Activated CD4-positive, alpha-beta T cell treated with anti-CD3 and anti-CD28 coated beads, Interleukin-2, amount 50 U/mL, for 48 hours (primary cell): ENCODE data around the gene AVPI1.
"Not testable (repeated sequence)": the region's sequence is repeated elsewhere in the genome, so short reads cannot be mapped to it uniquely, and the experiment has no call there.

Experiments
- DNase-seq, 2 experiments: peaks; one replicate each; pipeline ENCODE4 v3.0.0-alpha.2; 2020

The AVPI1 gene

DNA sequence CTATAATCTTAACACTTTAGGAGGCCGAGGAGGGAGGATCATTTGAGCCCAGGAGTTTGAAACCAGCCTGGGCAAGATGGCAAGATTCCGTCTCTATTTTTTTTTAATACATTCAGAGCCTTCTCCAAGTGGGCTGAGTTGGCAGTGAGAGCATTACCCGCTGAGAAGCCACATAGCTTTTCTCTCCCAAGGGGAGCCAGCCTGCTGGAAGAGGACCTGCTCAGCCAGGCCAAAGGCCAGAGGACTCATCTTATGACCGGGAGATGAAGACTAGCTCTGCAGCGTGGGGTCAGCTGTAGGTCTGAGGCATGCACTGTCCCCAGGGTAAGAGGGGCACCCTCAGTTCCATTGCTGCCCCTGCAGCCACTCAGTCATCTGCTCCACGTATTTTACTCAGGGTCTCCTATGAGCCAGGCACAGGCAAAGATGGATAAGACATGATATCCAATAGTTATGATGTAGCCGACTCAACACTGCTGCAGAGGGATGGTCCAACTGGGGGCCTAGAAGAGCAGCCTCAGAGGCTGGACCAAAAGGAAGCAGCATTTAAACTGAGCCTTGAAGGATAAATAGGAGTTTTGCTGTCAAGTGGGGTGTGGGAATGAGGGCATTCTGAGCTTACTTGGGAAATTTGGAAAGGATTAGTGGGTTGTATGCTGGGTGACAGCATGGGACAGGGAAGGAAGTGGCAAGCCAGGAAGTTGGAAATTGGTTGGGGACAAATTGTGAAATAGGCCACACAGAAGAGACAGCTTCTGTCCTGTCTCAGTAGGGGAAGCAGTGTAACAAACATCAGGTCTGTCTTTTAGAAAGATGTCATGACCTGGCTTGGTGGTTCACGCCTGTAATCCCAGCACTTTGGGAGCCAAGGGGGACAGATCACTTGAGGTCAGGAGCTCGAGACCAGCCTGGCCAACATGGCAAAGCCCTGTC lies 24.9 kb upstream of the AVPI1 start:
- DNase-seq = no peak

DNA sequence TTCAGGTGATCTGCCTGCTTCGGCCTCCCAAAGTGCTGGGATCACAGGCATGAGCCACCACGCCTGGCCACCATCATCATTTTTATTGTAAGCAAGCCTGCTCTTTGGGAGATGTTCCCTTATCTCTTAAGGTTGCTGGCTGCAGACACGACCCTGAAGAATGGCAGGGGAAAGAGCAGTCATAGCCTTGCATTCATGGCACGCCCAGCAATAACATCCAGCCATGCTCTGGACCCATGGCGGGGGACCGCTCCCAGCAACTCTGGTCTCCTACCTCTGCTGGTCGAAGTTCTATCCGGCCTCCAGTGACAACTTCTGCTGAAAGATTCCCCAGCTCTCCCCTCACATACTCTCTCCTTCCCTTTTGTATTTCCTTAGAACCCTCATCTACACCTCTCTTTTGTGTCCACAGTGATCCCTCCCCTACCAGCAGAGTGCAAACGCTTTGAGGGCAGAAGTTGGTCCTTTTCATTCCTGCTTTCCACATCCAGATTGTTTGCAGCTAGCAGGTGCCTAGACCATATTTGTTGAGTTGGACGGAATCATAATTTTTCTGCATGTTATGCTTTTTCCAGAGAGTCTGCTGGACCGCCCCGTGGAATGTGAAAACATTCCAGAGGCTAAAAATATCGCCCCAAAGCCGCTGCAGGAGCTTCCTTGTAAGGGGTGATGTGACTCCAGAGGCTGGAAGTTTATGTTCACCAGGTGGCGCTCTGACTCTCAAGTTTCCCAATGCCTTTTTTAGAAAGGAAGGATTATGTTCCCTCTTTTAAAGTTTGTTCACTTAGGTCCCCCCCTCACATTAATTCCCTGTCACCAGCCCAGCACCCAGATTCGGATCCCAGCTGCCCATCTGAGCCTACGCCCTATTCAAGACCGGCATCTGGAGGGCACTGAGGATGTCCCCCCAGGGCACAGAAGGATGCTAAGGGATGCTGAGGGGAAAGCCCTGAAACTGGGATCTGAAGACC lies 22.2 kb upstream of the AVPI1 start:
- DNase-seq = peak; percentile 57 to 65

DNA sequence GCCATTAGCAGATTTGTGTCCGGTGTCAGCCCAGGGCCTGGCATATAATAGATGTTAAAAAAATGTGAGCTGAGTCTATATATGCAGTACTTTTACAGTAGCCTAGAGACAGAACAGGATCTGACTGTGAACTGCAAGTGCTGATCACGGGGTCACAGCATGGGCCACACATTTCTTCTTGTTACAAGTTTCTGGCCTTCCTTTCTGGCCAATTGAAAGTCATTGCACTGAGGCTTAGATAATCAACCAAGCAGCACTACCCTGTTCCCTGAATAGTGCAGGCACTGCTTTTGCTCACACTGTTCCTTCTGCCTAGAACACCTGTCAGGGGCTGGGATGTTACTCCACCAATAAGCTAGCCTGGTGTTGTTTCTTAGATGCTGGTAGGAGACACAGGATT lies 21.1 kb upstream of the AVPI1 start:
- no peak for DNase-seq

DNA sequence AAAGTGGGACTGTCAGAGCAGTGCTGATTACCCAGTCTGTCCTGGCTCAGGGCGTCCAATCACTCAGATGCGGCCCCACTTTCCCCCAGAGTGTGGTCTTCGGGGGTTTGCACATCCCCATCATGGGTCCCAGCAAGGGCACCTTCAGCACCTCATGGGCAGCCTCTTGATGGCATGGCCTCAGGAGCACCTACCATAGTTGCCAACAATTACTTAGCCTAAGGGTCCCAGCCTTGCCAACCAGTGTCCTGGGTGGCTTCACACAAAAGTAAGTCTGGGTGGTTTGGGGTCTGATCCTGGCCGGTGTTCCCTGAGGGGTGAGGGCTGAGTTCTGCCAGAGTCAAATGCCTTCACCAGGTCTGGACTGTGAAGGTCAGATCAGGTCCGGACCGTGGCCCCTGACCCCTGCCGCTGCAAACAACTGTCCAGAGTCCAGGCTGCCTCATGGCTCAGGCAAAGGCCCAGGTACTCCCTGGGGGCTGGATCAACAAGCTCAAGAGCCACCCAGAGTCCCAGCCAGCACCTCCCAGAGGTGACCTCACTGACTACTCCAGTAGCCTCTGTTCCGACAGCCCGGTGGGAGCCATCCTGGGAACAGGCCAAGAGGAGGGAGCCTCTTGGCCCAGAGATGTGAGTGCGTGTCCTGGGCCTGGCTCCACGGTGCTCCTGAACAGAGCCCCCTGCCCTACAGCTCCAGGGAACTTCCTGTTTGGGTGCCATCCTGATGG lies 20.3 kb upstream of the AVPI1 start:
- DNase-seq = no peak

DNA sequence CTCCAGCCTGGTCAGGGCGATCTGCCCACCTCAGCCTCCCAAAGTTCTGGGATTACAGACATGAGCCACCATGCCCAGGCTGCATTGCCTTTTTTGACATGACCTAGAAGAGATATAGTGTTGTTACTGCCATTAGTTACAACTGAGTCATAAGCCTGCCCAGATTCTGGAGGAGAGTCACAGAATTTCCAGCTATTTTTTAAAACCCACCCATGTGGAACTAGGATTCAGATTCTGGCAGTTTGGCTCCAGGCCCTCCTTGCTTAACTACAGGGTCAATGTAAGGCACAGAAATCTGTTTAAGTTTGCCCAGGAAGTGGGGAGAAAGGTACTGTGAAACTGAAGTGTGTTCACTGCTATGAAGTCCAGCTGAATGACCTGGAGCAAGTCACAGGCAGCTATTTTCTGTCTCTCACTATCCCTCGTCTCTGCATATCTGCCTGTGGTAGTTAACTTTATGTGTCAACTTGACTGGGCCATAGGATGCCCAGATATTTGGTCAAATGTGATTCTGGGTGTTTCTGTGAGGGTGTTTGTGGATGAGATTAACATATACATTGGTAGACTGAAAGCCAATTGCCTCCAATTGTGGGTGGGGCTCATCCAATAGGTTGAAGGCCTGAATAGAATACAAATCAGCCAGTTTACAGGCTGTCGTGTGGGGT lies 18.1 kb upstream of the AVPI1 start:
- no peak for DNase-seq

DNA sequence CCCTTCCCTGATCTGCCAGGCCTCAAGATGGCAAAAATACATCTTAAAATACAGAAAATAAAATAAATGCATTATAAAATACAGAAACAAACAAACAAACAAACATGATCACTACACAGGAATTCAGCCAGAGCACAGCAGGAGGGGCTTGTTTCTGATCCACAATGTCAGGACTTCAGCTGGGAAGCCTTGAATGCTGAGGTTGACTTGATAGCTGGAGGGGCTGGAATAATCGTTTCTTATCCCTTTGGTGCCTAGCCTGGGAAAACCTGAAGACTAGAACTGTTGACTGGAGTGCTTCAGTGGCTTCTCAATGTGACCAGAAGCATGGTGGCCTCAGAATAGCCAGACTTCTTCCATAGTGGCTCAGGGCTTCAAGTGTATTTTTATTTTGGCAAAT lies 17.3 kb upstream of the AVPI1 start:
- DNase-seq = no peak

DNA sequence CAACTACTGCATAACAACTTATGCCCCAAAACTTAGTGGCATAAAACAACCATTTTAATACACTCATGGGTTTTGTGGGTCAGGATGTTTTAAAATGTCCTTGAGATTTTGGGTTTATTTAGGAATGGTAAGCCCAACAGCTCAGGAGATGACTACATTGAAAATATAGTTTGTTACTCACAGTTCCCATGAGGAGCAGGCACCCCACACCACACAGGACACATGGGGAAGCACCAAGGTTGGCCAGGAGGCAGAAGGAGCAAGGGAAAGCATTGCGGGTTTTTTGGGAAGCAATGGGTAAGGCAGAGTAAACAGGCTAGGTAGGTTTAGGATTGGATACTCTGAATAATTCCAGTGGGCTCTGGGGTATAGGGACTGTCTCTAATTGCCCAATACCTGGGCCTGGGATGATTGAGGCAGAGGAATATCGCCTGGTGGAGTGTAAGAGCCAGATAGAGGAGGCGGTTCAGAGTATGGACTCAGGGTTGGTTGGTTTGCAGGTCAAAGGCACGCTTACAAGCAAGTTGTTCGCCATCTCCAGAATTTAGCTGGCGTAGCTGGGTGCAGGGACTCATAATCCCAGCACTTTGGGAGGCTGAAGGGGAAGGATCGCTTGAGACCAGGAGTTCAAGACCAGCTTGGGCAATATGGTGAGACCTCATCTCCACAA lies 16.5 kb upstream of the AVPI1 start:
- no peak for DNase-seq

DNA sequence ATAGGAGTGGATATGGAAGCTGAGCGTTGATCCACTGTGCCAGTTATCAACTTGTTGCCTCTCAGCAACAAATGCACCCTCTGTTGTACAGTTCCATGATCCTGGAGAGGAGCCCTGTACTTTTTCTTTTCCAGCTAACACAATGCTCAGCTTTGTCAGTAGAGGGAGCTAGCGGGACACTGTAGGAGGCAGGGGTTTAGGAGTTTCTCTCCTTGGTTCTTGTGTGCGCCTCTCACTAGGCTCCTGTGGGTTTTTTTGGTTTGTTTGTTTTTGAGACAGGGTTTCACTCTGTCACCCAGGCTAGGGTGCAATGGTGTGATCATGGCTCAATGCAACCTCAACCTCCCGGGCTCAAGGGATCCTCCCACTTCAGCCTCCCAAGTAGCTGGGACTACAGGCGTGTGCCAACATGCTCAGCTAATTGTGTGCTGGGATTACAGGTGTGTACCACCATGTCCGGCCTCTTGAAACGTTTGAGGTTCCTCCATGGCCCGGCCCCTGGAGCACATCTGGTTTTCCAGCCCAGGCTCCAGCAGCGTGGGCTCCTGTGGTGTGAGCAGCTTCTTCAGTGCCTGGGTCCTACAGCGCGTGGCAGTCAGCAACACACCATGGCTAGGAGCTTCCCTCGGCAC lies 14.5 kb upstream of the AVPI1 start:
- DNase-seq = peak; percentile 42 to 48

DNA sequence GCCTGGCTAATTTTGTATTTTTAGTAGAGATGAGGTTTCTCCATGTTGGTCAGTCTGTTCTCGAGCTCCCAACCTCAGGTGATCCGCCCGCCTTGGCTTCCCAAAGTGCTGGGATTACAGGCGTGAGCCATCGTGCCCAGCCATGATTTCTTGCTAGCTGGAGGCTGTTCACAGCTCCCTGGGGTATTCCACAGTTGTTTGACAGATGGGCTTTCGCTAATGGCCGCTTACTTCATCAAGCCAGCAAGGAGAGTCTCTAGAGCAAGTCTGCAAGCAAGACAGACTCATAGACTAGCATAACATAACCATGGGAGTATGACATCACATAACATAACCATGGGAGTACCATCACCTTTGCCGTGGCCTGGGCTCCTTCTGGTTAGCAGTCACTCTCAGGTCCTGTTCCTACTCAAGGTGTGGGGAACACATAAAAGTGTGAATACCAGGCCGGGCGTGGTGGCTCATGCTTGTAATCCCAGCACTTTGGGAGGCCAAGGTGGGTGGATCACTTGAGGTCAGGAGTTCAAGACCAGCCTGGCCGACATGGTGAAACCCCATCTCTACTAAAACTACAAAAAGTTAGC lies 11.1 kb upstream of the AVPI1 start:
- not testable (repeated sequence) for DNase-seq

DNA sequence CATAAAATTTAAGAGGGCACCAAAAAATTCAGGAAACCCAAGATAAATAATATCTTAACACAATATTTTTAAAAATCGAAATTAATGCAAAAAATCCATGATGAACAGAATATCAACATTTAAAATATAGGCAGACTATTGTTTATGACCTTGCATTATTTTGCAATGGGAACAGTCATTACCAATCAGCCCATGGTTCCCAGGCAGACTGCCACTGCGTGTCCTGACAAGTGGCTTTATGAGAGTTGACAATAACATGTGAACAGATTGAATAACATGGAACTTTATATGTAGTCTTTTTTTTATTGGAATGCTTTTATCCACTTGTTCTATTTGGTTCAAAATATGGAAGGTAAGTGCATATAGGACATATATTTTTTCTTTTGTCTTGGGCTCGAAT lies 3.1 kb upstream of the AVPI1 start:
- no peak for DNase-seq

DNA sequence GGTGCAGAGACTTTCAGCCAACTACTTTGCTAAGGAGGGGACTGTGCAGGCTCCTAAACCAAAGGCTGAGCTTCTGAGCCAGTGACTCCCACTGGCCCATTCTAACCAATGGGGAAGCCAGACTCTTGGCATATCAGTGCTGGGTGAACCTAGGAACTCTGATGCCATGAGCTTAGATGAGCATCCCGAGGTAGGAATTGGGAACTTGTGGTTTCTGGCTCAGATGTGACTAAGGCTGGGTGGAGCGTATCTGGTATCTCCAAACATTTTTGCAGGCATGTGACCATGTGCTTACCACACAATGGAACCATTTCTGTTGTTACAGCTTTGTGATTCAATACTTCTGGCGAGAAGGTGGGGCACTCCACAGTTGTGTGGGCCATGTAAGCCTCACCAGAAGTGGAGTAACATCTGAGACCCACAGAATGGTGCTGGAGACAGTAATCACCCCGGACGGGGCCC lies 2.5 kb upstream of the AVPI1 start:
- DNase-seq = no peak

DNA sequence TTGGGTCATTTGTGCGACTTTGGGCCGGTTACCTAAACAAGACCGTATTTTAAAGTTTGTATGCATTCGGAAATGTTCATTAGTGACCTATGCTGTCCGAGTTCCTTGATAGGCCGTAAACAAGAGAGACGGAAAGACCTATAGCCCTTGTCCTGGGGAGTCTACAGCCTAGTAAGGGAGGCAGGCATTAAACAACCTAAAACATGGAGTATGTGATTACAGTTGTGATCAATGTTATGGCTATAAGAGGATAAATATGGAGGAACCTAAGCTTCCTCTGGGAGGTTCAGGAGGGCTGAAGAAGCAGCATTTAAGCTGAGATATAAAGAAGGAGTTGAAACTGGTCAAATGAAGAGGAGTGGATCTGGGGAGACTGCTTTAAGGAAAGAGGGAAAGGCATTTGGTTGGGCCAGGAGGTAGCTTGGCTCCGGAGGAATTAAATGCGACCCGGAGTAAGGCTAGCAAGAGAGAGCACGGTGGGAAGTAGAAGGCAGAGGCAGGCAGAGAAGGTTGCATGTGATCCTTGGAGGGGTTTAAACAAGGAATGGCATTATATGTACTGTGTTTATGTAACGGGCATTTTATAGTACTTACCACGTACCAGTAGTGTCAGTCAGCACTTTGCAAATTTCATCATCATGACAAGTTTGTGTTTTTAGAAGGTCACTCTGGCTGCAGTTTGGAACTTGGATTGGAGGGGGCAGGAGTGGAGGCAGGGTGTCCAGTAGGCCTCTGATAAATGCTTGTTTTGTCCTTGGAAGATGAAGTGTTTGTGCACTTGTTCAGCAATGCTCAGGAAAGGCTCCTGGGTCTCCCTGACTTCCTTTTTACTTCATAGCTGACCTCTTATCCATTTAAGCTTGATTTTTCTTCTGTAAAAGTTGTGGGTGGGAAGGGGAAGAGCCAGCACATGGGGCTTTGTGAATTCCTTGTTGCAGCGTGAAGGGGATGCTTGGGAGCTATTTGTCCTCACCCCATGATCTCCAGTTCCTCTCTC lies 1.0 kb upstream of the AVPI1 start:
- no peak for DNase-seq

DNA sequence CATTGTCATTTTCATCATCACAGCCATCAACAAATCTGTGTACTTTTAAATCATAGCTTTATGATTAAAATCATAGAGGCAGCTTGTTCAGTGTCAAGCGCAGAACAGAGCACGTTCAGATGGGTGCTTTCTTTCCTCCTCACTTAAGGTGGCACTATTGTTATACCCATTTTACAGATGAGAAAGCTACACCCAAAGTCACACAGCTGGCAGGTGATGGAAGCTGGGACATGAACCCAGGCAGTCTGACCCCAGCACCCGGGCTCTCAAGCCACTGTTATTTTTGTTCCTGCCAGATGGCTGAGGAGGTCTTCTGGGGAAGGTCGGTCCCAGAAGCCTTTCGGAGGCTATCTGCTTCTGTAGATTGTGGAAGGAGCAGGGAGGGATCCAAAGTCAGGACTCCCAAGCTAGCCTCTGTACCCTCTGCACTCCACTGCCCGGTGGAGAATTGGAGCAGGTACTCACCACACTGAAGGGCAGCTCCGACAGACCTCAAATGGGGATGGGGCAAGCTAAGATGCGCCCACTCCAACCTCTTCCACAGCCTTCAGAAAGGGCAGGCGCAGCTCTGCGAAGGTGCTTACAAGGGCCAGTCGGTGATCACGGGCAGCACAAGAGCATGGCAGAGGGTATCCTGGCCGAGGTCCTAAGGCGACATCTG lies 610 bp downstream of the AVPI1 start:
- peak in 1 of 2 experiments; percentile 15 for DNase-seq

DNA sequence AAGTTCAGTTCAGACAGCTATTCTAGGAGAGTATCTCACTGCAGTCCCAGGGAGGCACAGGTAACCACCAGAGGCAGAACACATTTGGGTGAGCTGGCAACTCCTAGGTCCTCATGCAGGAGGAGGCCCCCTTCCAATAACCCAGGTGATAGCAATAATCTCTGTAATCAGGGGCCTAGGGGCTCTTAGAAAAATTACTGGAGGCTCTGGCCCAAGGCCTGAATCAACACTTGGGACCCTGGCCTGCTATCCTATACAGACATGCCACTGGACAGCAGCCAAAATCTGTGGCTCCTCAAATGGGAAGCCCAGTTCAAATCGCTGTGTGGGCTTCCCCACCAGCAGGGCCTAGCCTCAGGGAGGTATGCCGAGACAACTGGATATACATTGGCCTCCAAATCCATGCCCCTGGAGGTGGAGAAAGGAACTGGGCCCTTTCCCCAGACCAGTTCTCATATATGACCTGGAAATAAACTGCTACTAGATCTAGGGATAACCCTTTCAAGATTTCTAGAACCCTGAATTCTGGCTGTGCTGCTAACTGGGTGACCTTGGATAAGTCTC lies 1.6 kb downstream of the AVPI1 start:
- DNase-seq = no peak

DNA sequence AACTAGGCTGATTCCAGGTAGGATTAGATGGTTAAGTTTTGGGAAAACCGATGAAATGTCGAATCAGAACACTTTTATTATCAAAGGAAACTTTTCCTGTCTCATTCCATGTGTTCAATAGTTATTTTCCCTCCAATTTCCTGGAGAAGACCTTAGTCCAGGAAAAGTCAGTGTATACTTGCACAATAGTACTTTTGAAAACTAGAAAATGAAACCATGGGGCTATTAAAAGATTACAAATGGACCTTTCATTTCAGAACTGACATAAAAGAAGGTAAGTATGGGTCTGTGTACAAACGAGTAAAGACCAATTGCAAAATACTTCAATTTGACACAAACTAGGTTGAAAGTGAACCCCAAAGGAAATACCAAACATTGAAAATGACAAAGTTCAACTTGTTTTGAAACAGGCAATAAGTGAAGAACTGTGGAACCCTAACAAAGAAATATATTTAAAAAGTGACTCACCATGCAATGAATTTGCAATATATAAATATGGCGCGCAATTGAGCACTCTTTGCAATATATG lies 2.1 kb downstream of the AVPI1 start:
- no peak for DNase-seq

DNA sequence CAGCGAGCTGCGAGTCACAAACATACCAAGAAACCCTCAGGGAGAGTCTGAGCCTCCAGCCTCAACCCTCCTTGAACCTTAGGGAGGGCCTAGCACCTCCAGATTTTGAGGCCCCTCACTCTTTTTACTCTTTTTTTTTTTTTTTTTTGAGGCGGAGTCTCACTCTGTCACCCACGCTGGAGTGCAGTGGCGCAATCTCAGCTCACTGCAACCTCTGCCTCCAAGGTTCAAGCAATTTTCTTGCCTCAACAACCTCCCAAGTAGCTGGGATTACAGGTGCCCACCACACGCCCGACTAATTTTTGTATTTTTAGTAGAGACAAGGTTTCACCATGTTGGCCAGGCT lies 2.7 kb downstream of the AVPI1 start:
- DNase-seq = not testable (repeated sequence)

DNA sequence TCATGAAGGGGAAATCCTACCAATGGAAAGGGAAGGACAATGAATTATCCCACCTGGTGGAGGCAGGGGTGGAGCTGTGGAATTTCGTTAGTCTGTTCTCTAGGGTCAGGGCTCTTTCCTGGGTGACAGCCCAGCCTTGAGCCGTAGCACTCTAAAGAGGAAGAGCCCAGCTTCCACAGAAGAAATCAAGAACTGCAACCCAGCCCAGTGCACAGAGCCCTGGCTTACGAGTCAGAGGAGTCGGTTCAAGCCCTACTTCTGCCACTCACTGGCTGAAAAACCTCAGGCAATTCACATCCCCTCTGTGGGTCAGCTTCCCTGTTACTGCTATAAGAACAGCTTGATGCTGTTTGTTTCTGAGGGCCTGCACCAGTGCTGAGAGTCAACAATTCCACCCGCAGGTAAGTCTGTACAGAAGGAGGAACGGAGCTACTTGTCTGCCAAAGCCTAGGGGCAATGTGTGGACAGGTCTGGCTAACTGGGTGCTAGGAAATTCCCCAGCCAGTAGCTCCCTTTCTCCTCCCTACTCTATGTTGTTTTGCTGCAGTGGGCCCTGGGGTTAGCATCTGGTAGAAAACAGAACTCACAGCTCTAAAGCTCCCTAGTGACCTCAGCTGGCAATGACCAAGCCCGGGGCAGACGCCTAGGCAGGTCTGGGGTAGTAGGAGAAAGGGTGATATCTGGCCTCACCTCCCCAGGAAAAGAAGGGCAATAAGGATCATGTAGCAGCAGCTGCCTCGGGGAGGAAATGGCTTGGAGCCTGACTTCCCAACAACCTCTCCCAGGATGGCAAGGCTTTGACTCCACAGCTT lies 3.3 kb downstream of the AVPI1 start:
- DNase-seq = no peak

DNA sequence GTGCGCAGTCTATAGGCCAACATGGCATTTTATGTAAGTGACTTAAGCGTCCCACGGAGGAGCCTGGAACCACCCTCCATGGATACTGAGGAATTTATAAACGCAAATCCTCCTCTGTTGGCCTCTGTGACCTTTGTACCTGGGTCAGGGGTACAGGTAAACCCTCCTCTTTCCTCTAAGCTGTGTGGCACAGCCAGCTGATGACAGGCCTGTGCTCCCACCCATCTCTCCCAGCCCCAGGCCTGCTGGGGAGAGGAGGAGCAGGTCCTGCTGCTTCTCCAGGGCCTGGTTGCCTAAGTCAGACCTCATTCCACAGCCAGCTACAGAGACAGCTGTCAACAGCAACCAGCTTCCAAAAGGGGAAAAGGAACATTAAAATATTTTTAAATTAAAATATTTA lies 5.0 kb downstream of the AVPI1 start:
- DNase-seq = no peak
